Measurements from ENCODE around the gene THAP12. TPM values are rescaled to one million over a fixed set of nuclear protein-coding genes. Genes with fewer than 3 reads are reported as not detected.

THAP12 gene
- total and polyA plus RNA-seq, 2 donors (not counting 1 experiment from before 2014, with no cell fraction given): 39.5 to 57.9 TPM

- H3K4me1 ChIP-seq (ENCODE audit: control insufficient read depth, extremely low read depth, insufficient read depth, low read length): no peaks in the 10 kb centered on the region
These were observed 44.3 kb downstream of the THAP12 start for GRCh38 chr11:76336597-76336996.

GRCh38 chr11:76335842-76336241 lies 45.1 kb downstream of the THAP12 start:
- no peak overlapping the region for H3K4me2 ChIP-seq (ENCODE audit: extremely low read depth, insufficient read depth, low read length)
- TF ChIP-seq CTCF (conservative IDR thresholded peaks at IDR 0.05 in 1 of 2, IDR thresholded peaks at IDR 0.05 in 1 of 2; ENCODE audit: low read depth in 1 of 2, low read length in 2 of 2): no peak
- TF ChIP-seq EZH2 (IDR thresholded peaks at IDR 0.05; ENCODE audit: low read length, missing control alignments): no peak
- no peak overlapping the region for H3K9ac ChIP-seq (ENCODE audit: insufficient read depth, low read length)
- H3K79me2 ChIP-seq (ENCODE audit: control insufficient read depth, insufficient read depth, low read length): no peaks in the 10 kb centered on the region
- H2AFZ ChIP-seq (ENCODE audit: low read length): no peak overlapping the region
- no peak overlapping the region for H3K4me3 ChIP-seq (replicated peaks in 1 of 4; ENCODE audit: control extremely low read depth in 1 of 4, insufficient read depth in 1 of 4, low read depth in 3 of 4, low read length in 4 of 4)
- no peaks in the 10 kb centered on the region for H3K4me1 ChIP-seq (ENCODE audit: control insufficient read depth, extremely low read depth, insufficient read depth, low read length)
- H3K27me3 ChIP-seq (ENCODE audit: control insufficient read depth, insufficient read depth, low read length): peaks cover 2% of the 10 kb centered on the region
- H4K20me1 ChIP-seq (ENCODE audit: control insufficient read depth, extremely low read depth, insufficient read depth, low read length): no peaks in the 10 kb centered on the region
- no peak overlapping the region for H3K27ac ChIP-seq (ENCODE audit: insufficient read depth, low read length)
- H3K36me3 ChIP-seq (ENCODE audit: control insufficient read depth, insufficient read depth, low read length): no peaks in the 10 kb centered on the region
- H3K9me3 ChIP-seq (ENCODE audit: control insufficient read depth, insufficient read depth, low read depth, low read length): no peaks in the 10 kb centered on the region
- no peak for DNase-seq (ENCODE audit: low read depth in 2 of 2)

More at GRCh38 chr11:76336597-76336996, 44.3 kb downstream of the THAP12 start:
- Histone ChIP-seq H3K27me3 (ENCODE audit: control insufficient read depth, insufficient read depth, low read length) (peaks cover 2% of the 10 kb centered on the region), H3K36me3 (ENCODE audit: control insufficient read depth, insufficient read depth, low read length) (no peaks in the 10 kb centered on the region), H3K4me2 (ENCODE audit: extremely low read depth, insufficient read depth, low read length) (no peak overlapping the region), H2AFZ (ENCODE audit: low read length) (no peak overlapping the region), H4K20me1 (ENCODE audit: control insufficient read depth, extremely low read depth, insufficient read depth, low read length) (no peaks in the 10 kb centered on the region), H3K4me3 (replicated peaks in 1 of 4; ENCODE audit: control extremely low read depth in 1 of 4, insufficient read depth in 1 of 4, low read depth in 3 of 4, low read length in 4 of 4) (no peak overlapping the region), H3K79me2 (ENCODE audit: control insufficient read depth, insufficient read depth, low read length) (no peaks in the 10 kb centered on the region), H3K9ac (ENCODE audit: insufficient read depth, low read length) (no peak overlapping the region), H3K9me3 (ENCODE audit: control insufficient read depth, insufficient read depth, low read depth, low read length) (no peaks in the 10 kb centered on the region), H3K27ac (ENCODE audit: insufficient read depth, low read length) (no peak overlapping the region)
- no peak for TF ChIP-seq EZH2 (IDR thresholded peaks at IDR 0.05; ENCODE audit: low read length, missing control alignments)
- no peak for TF ChIP-seq CTCF (conservative IDR thresholded peaks at IDR 0.05 in 1 of 2, IDR thresholded peaks at IDR 0.05 in 1 of 2; ENCODE audit: low read depth in 1 of 2, low read length in 2 of 2)
- no peak for DNase-seq (ENCODE audit: low read depth in 2 of 2)

- H3K36me3 ChIP-seq (ENCODE audit: control insufficient read depth, insufficient read depth, low read length): no peaks in the 10 kb centered on the region
- no peak overlapping the region for H3K4me2 ChIP-seq (ENCODE audit: extremely low read depth, insufficient read depth, low read length)
- H2AFZ ChIP-seq (ENCODE audit: low read length): no peak overlapping the region
- no peaks in the 10 kb centered on the region for H3K79me2 ChIP-seq (ENCODE audit: control insufficient read depth, insufficient read depth, low read length)
- TF ChIP-seq CTCF (conservative IDR thresholded peaks at IDR 0.05 in 1 of 2, IDR thresholded peaks at IDR 0.05 in 1 of 2; ENCODE audit: low read depth in 1 of 2, low read length in 2 of 2) (no peak), EZH2 (IDR thresholded peaks at IDR 0.05; ENCODE audit: low read length, missing control alignments) (no peak)
- no peak overlapping the region for H3K9ac ChIP-seq (ENCODE audit: insufficient read depth, low read length)
- H3K4me1 ChIP-seq (ENCODE audit: control insufficient read depth, extremely low read depth, insufficient read depth, low read length): no peaks in the 10 kb centered on the region
- no peak for DNase-seq (ENCODE audit: low read depth in 2 of 2)
- H3K27me3 ChIP-seq (ENCODE audit: control insufficient read depth, insufficient read depth, low read length): peaks cover 3% of the 10 kb centered on the region
- no peaks in the 10 kb centered on the region for H3K9me3 ChIP-seq (ENCODE audit: control insufficient read depth, insufficient read depth, low read depth, low read length)
- no peak overlapping the region for H3K4me3 ChIP-seq (replicated peaks in 1 of 4; ENCODE audit: control extremely low read depth in 1 of 4, insufficient read depth in 1 of 4, low read depth in 3 of 4, low read length in 4 of 4)
- no peaks in the 10 kb centered on the region for H4K20me1 ChIP-seq (ENCODE audit: control insufficient read depth, extremely low read depth, insufficient read depth, low read length)
- H3K27ac ChIP-seq (ENCODE audit: insufficient read depth, low read length): no peak overlapping the region
These were observed 46.0 kb downstream of the THAP12 start for GRCh38 chr11:76334826-76335389.

Measured in fibroblast of lung (primary cell).